HUES64 (cell line): ENCODE results near the gene RABGAP1L.

ENCODE experiments used
- H3K27ac ChIP-seq: 2 replicates; pipeline ENCODE4 v1.7.0; 2013; ENCODE audit warnings: low read depth, low read length, inconsistent platforms
- H3K27me3 ChIP-seq: 2 replicates; pipeline ENCODE4 v1.6.1; 2013; ENCODE audit warnings: mild to moderate bottlenecking, low read length; ENCODE audit not compliant: insufficient read depth
- H3K36me3 ChIP-seq: 2 replicates; pipeline ENCODE4 v1.6.1; 2013; ENCODE audit warnings: mild to moderate bottlenecking, low read length; ENCODE audit not compliant: insufficient read depth
- H3K4me1 ChIP-seq: 2 replicates; pipeline ENCODE4 v1.6.1; 2013; ENCODE audit warnings: mild to moderate bottlenecking, low read length, moderate library complexity; ENCODE audit not compliant: insufficient read depth
- H3K4me3 ChIP-seq: 2 replicates; pipeline ENCODE4 v1.5.1; 2013; ENCODE audit warnings: mild to moderate bottlenecking, low read length, moderate library complexity
- H3K9ac ChIP-seq: 2 replicates; pipeline ENCODE4 v1.6.1; 2013; ENCODE audit warnings: mild to moderate bottlenecking, low read depth, low read length
- H3K9me3 ChIP-seq: 2 replicates; pipeline ENCODE4 v1.6.1; 2013; ENCODE audit warnings: low read depth, low read length; ENCODE audit not compliant: insufficient read depth
- WGBS: fragments of 150-250, 120-280 bp; methylation state at CpG from one replicate; pipeline ENCODE4 v1.1.7; 2013; ENCODE audit warnings: missing lambda C conversion rate; 5-methylcytosine and 5-hydroxymethylcytosine counted together

RABGAP1L gene

DNA sequence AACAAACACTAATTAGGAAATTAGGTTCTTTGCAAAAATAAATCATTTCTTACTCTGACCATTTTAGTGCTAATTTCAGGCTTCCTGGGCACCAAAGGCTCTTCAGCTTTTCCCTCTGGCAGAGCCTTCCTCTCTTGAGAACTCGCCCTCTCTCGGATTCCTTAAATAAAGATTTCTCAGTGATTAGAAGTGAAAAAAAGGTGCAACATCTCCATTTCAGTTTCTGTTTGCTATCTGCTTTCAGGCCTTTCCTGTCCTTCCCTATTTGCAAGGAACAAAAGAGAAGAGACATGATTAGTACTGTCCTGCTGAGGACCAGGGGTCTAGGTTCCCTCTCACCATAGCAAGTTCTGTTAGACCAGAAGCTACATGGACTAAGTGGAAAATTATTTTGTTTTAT is 812.6 kb downstream of the RABGAP1L start:
- no peaks in the 10 kb centered on the region for H3K9me3 ChIP-seq
- no peaks in the 10 kb centered on the region for H3K27me3 ChIP-seq
- no peaks in the 10 kb centered on the region for H3K4me1 ChIP-seq
- H3K9ac ChIP-seq: no peak overlapping the region
- H3K4me3 ChIP-seq: no peak overlapping the region
- peaks cover 81% of the 10 kb centered on the region for H3K36me3 ChIP-seq
- 36% methylated on average over 2 of the region's 2 CpGs for WGBS
- H3K27ac ChIP-seq: 0 out of 2 replicates have a peak overlapping the region, but pooled peaks have one; percentile 22

DNA sequence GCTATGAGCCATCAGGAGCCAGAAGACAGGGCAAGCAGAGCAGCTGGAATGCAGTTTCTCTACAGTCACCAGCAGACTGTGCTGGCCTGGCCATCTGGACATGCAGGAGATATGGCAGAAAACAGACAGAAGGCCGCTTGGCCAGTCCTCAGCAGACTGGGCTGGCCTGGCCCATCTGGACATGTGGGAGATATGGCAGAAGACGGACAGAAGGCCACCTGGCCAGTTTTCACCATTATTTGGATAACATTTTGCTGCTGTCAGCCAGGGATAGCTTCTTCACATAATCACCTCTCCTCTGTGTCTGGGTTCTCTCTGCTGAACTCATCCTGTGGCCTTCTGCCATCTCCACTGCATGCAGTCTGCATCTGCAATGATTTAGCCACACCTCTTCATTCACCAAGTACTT is 815.4 kb downstream of the RABGAP1L start:
- H3K27me3 ChIP-seq: no peaks in the 10 kb centered on the region
- H3K36me3 ChIP-seq: peaks cover 90% of the 10 kb centered on the region
- H3K27ac ChIP-seq: no peak overlapping the region
- no peak overlapping the region for H3K9ac ChIP-seq
- no peak overlapping the region for H3K4me3 ChIP-seq
- no peaks in the 10 kb centered on the region for H3K9me3 ChIP-seq
- WGBS: 94% methylated on average over 2 of the region's 2 CpGs
- H3K4me1 ChIP-seq: no peaks in the 10 kb centered on the region

DNA sequence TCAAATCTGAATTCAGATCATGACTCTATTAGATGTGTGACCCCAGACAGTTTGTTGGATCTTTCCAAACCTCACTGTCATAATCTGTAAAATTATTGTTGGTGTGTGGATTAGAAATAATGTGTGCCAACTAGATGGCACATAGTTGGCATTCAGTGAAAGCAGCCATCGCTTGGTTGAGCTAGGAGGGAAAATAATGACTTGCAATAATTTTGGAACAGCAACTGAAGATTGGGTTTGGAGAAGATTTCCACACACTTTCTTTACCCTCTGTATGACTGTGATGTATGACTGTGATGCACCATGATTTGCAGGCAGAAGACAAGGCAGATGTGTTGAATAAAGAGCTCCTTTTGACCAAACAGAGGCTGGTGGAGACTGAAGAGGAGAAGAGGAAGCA is 816.4 kb downstream of the RABGAP1L start:
- Histone ChIP-seq H3K27ac (no peak overlapping the region), H3K4me1 (no peaks in the 10 kb centered on the region), H3K36me3 (peaks cover 91% of the 10 kb centered on the region), H3K27me3 (no peaks in the 10 kb centered on the region), H3K4me3 (no peak overlapping the region), H3K9me3 (no peaks in the 10 kb centered on the region), H3K9ac (no peak overlapping the region)
- 91% methylated on average over 1 of the region's 1 CpG for WGBS

DNA sequence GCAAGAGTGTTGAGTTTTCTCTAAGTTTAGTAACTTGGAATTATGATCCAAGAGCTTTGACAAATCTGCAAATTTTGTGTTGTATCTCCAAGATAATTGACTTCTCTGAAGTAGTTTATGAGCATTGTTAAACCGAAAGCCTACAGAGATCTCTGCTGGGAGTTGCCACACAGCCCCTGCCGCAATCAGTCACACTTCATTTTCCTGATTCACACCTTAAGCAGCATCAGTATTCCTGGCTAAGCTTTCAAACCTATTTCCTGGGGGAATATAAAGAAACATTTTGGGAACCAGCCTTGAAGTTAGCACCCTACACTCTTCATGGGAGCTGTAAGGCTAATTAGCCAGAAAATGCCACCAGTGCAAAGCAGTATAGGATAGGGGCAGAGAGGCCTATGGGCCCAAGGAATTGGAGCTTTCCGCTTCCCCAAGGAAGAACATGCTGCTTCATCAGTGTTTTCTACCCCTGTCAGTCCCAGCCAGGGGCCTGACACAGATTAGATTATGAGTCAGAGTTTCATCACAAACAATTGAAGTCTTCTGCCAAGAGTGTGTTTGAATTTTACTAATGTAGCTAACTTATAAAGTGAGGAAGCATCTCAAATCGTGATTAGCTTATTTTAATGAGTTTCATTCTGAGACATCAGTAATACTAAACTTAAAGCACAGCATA is 817.3 kb downstream of the RABGAP1L start:
- WGBS: 90% methylated on average over 4 of the region's 4 CpGs
- Histone ChIP-seq H3K9me3 (no peaks in the 10 kb centered on the region), H3K9ac (no peak overlapping the region), H3K27me3 (no peaks in the 10 kb centered on the region), H3K36me3 (peaks cover 95% of the 10 kb centered on the region), H3K4me1 (no peaks in the 10 kb centered on the region), H3K27ac (0 out of 2 replicates have a peak overlapping the region, but pooled peaks have one; percentile 23), H3K4me3 (no peak overlapping the region)

DNA sequence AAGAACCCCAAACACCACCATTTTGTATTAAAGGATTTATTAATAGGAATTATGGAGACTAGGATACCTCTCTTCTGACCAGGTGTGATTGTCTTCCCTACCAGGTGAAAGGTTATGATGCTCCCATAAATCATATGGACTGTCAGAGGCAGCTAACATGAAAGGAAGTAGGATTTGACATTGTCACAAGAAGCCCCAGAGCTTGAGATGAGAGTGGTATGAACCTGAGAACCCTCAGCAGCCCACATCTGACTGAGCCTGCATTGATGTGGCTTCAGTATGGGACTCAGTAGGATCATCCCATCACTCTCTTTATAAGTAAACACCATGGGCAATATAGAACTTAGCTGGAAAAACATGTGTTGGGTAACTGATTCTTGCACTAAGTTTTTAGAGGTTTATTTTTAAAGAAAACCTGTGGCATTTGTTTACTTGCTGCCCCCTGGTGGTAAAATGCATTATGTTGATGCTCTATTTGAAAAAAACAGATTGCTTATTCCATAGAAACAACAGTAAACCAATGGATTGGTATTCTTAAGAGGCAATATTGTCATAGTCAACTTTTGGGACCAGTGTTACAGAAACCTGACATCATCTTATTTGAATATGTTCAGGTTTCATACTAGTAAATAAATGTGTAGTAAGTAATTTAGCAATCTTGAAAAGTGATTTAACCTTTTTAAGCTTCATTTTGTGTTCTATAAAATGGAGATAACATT is 823.8 kb downstream of the RABGAP1L start:
- Histone ChIP-seq H3K36me3 (peaks cover 86% of the 10 kb centered on the region), H3K9me3 (no peaks in the 10 kb centered on the region), H3K27me3 (no peaks in the 10 kb centered on the region), H3K4me3 (no peak overlapping the region), H3K27ac (no peak overlapping the region), H3K9ac (no peak overlapping the region), H3K4me1 (no peaks in the 10 kb centered on the region)

DNA sequence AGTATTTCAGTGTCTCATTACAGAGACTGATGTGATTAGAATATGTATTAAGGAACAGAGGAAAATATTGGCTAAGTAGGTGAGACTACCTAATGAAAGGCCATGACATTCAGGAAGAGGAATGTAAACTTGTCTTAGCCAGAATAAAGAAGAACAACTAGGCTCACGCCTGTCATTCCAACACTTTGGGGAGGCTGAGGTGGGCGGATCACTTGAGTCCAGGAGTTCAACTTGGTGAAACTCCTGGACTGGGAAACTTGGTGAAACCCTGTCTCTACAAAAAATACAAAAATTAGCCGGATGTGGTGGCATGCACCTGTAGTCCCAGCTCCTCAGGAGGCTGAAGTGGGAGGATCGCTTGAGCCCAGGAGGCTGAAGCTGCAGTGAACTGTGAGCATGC is 825.6 kb downstream of the RABGAP1L start:
- no peaks in the 10 kb centered on the region for H3K9me3 ChIP-seq
- no peak overlapping the region for H3K27ac ChIP-seq
- H3K36me3 ChIP-seq: peaks cover 85% of the 10 kb centered on the region
- no peaks in the 10 kb centered on the region for H3K27me3 ChIP-seq
- 96% methylated on average over 4 of the region's 4 CpGs for WGBS
- H3K4me3 ChIP-seq: no peak overlapping the region
- H3K4me1 ChIP-seq: no peaks in the 10 kb centered on the region
- H3K9ac ChIP-seq: no peak overlapping the region

DNA sequence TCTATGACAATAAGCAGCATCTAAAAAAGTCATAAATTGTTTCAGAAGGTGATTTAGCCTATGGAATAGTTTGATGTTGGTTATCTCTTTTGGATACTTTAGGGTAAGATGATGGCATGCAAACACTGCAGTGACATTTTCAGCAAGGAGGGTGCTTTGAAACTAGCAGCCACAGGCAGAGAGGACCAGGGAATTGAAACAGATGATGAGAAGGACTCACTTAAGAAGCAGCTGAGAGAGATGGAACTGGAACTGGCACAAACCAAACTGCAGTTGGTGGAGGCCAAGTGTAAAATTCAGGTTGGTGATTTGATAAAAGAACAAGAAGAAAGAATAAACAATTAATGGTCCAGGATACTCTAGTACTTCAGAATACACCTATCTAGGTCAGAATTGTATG is 829.2 kb downstream of the RABGAP1L start:
- H3K4me3 ChIP-seq: no peak overlapping the region
- no peaks in the 10 kb centered on the region for H3K27me3 ChIP-seq
- H3K9me3 ChIP-seq: no peaks in the 10 kb centered on the region
- no peaks in the 10 kb centered on the region for H3K4me1 ChIP-seq
- H3K9ac ChIP-seq: no peak overlapping the region
- H3K27ac ChIP-seq: no peak overlapping the region
- H3K36me3 ChIP-seq: peaks cover 84% of the 10 kb centered on the region

DNA sequence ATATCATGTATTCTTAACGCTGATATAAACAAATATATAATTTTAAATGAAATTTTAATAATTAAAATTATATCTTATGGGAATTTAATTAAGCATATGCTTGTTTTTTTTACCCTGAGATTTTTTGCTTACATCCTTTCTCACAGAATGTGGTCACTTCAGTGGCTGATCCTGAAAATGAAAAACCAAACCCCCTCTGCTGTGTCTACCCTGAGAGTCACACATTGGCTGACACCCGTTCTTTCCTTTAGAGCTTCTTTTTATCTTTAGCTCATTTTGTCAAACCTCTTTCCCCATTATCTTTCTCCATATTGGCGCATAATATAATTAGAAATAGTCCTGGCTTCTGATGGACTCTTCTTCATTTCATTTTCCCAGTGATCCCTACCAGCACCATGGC is 829.7 kb downstream of the RABGAP1L start:
- no peaks in the 10 kb centered on the region for H3K4me1 ChIP-seq
- no peak overlapping the region for H3K27ac ChIP-seq
- no peaks in the 10 kb centered on the region for H3K27me3 ChIP-seq
- no peak overlapping the region for H3K4me3 ChIP-seq
- no peak overlapping the region for H3K9ac ChIP-seq
- H3K36me3 ChIP-seq: peaks cover 84% of the 10 kb centered on the region
- no peaks in the 10 kb centered on the region for H3K9me3 ChIP-seq
- 96% methylated on average over 2 of the region's 3 CpGs for whole genome bisulfite sequencing

DNA sequence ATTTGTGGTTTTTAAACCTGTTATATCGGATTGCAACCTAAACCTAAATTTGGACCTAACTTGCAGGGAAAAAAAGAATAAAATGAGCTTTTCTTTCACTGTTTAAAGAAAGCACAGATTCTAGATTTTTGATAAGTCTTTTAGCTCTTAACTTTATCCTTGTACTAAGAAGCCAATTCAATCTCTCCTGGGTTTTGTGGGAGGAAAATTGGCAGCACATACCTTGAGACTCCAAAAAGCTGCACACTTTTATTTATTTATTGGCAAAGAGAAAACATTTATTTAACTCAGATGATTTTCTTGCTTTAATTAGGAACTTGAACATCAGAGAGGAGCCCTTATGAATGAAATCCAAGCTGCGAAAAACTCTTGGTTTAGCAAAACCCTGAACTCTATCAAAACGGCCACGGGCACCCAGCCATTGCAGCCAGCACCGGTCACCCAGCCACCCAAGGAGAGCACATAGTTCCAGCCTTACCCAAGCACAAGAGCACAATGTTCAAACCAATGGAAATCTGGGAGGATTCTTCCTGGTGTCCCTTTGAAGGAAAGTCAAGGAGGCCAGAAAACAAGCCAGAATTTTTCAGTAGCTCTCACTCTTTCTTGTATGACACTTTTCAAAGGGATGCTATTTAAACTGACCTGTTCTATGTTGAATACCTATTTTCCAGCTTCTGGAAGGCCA is 830.4 kb downstream of the RABGAP1L start:
- no peak overlapping the region for H3K4me3 ChIP-seq
- H3K4me1 ChIP-seq: no peaks in the 10 kb centered on the region
- no peaks in the 10 kb centered on the region for H3K27me3 ChIP-seq
- 93% methylated on average over 5 of the region's 5 CpGs for WGBS
- peaks cover 77% of the 10 kb centered on the region for H3K36me3 ChIP-seq
- H3K9me3 ChIP-seq: no peaks in the 10 kb centered on the region
- no peak overlapping the region for H3K9ac ChIP-seq
- H3K27ac ChIP-seq: no peak overlapping the region

DNA sequence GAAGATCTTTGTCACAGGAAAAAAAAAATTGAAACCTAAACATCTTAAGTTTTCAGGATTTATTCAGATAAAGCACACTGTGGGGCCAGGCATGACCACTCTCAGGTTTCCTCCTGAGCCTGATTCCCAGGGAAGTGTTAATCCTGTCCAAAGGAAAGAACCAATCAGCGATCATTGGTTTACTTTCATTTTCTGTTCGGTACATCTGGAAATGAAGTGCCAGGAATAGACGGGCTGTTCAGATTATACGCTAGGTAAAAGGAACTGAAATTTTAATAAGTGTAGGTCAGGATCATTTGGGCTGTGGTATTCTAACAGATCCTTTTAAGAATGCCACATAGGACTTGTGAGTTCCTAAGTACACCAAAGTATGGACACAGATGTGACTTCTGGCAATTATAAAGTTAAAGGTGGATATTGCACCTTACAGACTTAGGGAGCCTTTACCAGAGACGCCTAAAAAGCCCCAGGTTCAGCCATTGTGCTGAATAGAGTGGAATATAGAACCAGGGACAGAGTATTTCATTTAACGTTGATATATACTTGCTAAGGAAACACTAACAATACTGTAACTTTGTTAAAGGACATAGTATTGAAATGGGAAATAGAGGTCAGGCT is 831.2 kb downstream of the RABGAP1L start:
- no peaks in the 10 kb centered on the region for H3K9me3 ChIP-seq
- H3K27ac ChIP-seq: no peak overlapping the region
- no peaks in the 10 kb centered on the region for H3K4me1 ChIP-seq
- 95% methylated on average over 5 of the region's 6 CpGs for WGBS
- H3K4me3 ChIP-seq: no peak overlapping the region
- peaks cover 69% of the 10 kb centered on the region for H3K36me3 ChIP-seq
- no peak overlapping the region for H3K9ac ChIP-seq
- no peaks in the 10 kb centered on the region for H3K27me3 ChIP-seq

DNA sequence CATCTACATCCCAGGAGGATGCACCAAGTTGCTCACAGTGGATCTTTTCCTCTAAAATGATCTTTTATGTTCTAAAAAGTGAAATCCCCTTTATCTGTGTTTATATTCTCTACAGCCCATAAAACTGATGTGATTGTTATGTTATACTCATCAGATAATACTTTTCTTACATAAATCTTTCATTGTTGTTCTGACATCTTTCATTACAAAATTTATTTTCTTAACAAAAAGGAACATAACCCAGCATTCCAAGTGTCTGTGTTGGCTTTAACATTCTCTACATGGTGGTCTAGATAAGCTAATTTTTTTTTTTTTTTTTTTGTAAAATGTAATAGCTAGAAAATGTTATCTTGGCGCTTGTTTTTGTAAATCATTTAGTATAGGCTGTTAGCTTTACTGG is 832.2 kb downstream of the RABGAP1L start:
- Histone ChIP-seq H3K27ac (no peak overlapping the region), H3K4me3 (no peak overlapping the region), H3K4me1 (no peaks in the 10 kb centered on the region), H3K27me3 (no peaks in the 10 kb centered on the region), H3K9ac (no peak overlapping the region), H3K36me3 (peaks cover 64% of the 10 kb centered on the region), H3K9me3 (no peaks in the 10 kb centered on the region)
- 97% methylated on average over 1 of the region's 1 CpG for WGBS
